MCF 10A (cell line): ENCODE data around the gene DLG4. TPM values are rescaled to one million over a fixed set of nuclear protein-coding genes. Genes with fewer than 3 reads are reported as not detected.

Experiments
- Bru-seq: library from RNA; stranded (reverse); fragments of 400-500 nt; gene quantifications from one replicate; lab custom pipeline; 2021; lab: Mats Ljungman, UMichigan
- BruChase-seq, 2 experiments: library from RNA; stranded (reverse); fragments of 400-500 nt; gene quantifications; one replicate each; lab custom pipeline; 2021; lab: Mats Ljungman, UMichigan
- BruUV-seq: library from RNA; stranded (reverse); fragments of 400-500 nt; replicated peaks from 2 replicates; lab custom pipeline; 2021; lab: Mats Ljungman, UMichigan
- CTCF ChIA-PET: fragments of 300-600 bp; sonication (Branson Sonifier 250); formaldehyde crosslinking; extraction: SDS; loops from one replicate; lab custom pipeline; 2021; ENCODE audit warnings: antibody characterized with exemption, inconsistent platforms; lab: Yijun Ruan, JAX
- POLR2A ChIA-PET: fragments of 300-600, 350-650 bp; sonication (Branson Sonifier 250); formaldehyde crosslinking; extraction: SDS; loops from one replicate; lab custom pipeline; 2020; ENCODE audit warnings: antibody characterized with exemption, inconsistent platforms; lab: Yijun Ruan, JAX
- DNase-seq: peaks from one replicate; pipeline ENCODE4 v3.0.0-alpha.2; 2018; ENCODE audit not compliant: unreplicated experiment
- H3K27ac Mint-ChIP-seq: one replicate; pipeline ENCODE4 v1.8.0; 2022; ENCODE audit warnings: mild to moderate bottlenecking, low read depth, mixed read lengths; ENCODE audit not compliant: unreplicated experiment
- H3K27me3 Mint-ChIP-seq: one replicate; pipeline ENCODE4 v1.8.0; 2022; ENCODE audit warnings: mixed read lengths; ENCODE audit not compliant: insufficient read depth, unreplicated experiment
- H3K36me3 Mint-ChIP-seq: one replicate; pipeline ENCODE4 v1.8.0; 2022; ENCODE audit warnings: mild to moderate bottlenecking, moderate library complexity, mixed read lengths; ENCODE audit not compliant: insufficient read depth, unreplicated experiment
- H3K4me1 Mint-ChIP-seq: one replicate; pipeline ENCODE4 v1.8.0; 2022; ENCODE audit warnings: mixed read lengths; ENCODE audit not compliant: insufficient read depth, unreplicated experiment
- H3K4me3 Mint-ChIP-seq: one replicate; pipeline ENCODE4 v1.8.0; 2022; ENCODE audit warnings: mild to moderate bottlenecking, moderate library complexity, mixed read lengths; ENCODE audit not compliant: unreplicated experiment
- H3K9me3 Mint-ChIP-seq: one replicate; pipeline ENCODE4 v1.8.0; 2022; ENCODE audit warnings: mixed read lengths; ENCODE audit not compliant: unreplicated experiment
- intact Hi-C: fragments of 100-400 bp; cut with micrococcal nuclease; formaldehyde crosslinking; loops from 2 replicates; pipeline ENCODE4 v1.14.1; 2022
- long read RNA-seq: library from polyadenylated mRNA; stranded (forward); transcript quantifications from one replicate; pipeline ENCODE4 v2.0.0, GENCODE V29; 2022
- total RNA-seq: library from RNA; stranded (reverse); gene quantifications from 2 replicates; pipeline ENCODE4 v1.2.3, GENCODE V29; 2022
- TF ChIP-seq, protein P1 (sequence below): fragments of 200-600 bp; IDR thresholded peaks from one replicate; pipeline ENCODE4 v1.8.0; 2022; ENCODE audit warnings: antibody characterized with exemption, mild to moderate bottlenecking; ENCODE audit not compliant: unreplicated experiment

Gene DLG4
- total RNA-seq (7.6 TPM in 2 replicates), Bru-seq, nascent RNA (percentile 34 among the genes with signal in this experiment), BruChase-seq, experiment 1, labeled RNA remaining after a 6-hour chase (percentile 56 among the genes with signal in this experiment), BruChase-seq, experiment 2, labeled RNA remaining after a 2-hour chase (percentile 44 among the genes with signal in this experiment)
- long read RNA-seq, partial matches to known transcripts, result 0 of 1 reads
- long read RNA-seq, other reads (novel, unspliced or antisense), result 1 of 1 reads

GRCh38 chr17:7219812-7220592 lies at the start of gene DLG4, which contains the start of gene ACADVL:
Gene DLG4, minus strand, starts transcription at chr17:7219836.
Gene ACADVL, plus strand, starts transcription at chr17:7219938. Its CDS starts 47 bp downstream, at chr17:7219985.
- Mint-ChIP-seq H3K27ac (peak within 1 kb of the TSS; percentile 96), H3K4me3 (peak within 1 kb of the TSS; percentile 86), H3K4me1 (peaks cover 37% of the 10 kb centered on the region), H3K36me3 (peaks cover 56% of the 10 kb centered on the region), H3K27me3 (no peaks in the 10 kb centered on the region), H3K9me3 (no peaks in the 10 kb centered on the region)
- no TSS peak for BruUV-seq
- TF ChIP-seq, protein P1, sequence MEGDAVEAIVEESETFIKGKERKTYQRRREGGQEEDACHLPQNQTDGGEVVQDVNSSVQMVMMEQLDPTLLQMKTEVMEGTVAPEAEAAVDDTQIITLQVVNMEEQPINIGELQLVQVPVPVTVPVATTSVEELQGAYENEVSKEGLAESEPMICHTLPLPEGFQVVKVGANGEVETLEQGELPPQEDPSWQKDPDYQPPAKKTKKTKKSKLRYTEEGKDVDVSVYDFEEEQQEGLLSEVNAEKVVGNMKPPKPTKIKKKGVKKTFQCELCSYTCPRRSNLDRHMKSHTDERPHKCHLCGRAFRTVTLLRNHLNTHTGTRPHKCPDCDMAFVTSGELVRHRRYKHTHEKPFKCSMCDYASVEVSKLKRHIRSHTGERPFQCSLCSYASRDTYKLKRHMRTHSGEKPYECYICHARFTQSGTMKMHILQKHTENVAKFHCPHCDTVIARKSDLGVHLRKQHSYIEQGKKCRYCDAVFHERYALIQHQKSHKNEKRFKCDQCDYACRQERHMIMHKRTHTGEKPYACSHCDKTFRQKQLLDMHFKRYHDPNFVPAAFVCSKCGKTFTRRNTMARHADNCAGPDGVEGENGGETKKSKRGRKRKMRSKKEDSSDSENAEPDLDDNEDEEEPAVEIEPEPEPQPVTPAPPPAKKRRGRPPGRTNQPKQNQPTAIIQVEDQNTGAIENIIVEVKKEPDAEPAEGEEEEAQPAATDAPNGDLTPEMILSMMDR, result no peak
- ChIA-PET POLR2A (interaction anchor here (0.6 to 9.0 kb wide), 21 partner anchors 10 to 668 kb away, joined by 3 to 278 read pairs (median 6); partner anchors contain the start of genes CTDNEP1, DVL2, GABARAP and MPDU1), CTCF (interaction anchor here (0.8 to 2.0 kb wide), 4 partner anchors 13 to 77 kb away, joined by 3 to 9 read pairs (median 4); partner anchors contain the start of genes DVL2 and SLC2A4)
- intact Hi-C loops, result no loop called here
- DNase-seq, result peak; percentile 94

GRCh38 chr17:7266784-7267183 lies 47.1 kb upstream of the DLG4 start:
- POLR2A ChIA-PET, result interaction anchor here (1.2 kb wide), 1 partner anchor 19 kb away, joined by 4 read pairs; no protein-coding TSS in a partner anchor
- no peak for DNase-seq

GRCh38 chr17:7263801-7264078 lies 44.1 kb upstream of the DLG4 start:
- DNase-seq, result no peak
- ChIA-PET CTCF (interaction anchor here (0.7 to 1.4 kb wide), 2 partner anchors 17 to 1969 kb away, joined by 3 read pairs; no protein-coding TSS in a partner anchor), POLR2A (interaction anchor here (0.6 to 3.9 kb wide), 8 partner anchors 17 to 950 kb away, joined by 3 to 31 read pairs (median 4); partner anchors contain the start of genes GABARAP and SOX15)
- no TSS peak for BruUV-seq
- Mint-ChIP-seq H3K27me3 (no peaks in the 10 kb centered on the region), H3K4me3 (peak overlapping the region; percentile 73), H3K27ac (peak overlapping the region; percentile 76), H3K9me3 (no peaks in the 10 kb centered on the region), H3K36me3 (peaks cover 5% of the 10 kb centered on the region), H3K4me1 (peaks cover 35% of the 10 kb centered on the region)
- TF ChIP-seq, protein P1, result no peak
- intact Hi-C loops, result no loop called here

More at GRCh38 chr17:7266784-7267183, 47.1 kb upstream of the DLG4 start:
- TF ChIP-seq, protein P1, result no peak
- CTCF ChIA-PET, result interaction anchor here (0.6 to 1.5 kb wide), 6 partner anchors 29 to 363 kb away, joined by 3 to 4 read pairs (median 3); no protein-coding TSS in a partner anchor
- H3K4me3 Mint-ChIP-seq, result no peak overlapping the region
- H3K4me1 Mint-ChIP-seq, result peaks cover 29% of the 10 kb centered on the region
- H3K36me3 Mint-ChIP-seq, result no peaks in the 10 kb centered on the region
- no peaks in the 10 kb centered on the region for H3K9me3 Mint-ChIP-seq
- intact Hi-C loops, result no loop called here
- BruUV-seq, result no TSS peak
- no peaks in the 10 kb centered on the region for H3K27me3 Mint-ChIP-seq
- no peak overlapping the region for H3K27ac Mint-ChIP-seq
